Tibial nerve (tissue), 3 donors: ENCODE measurements around the gene MED14.

Experiments used
- CTCF ChIP-seq, 5 experiments: fragments of 200-600 bp in 3 of 5; fragments of 450-650 bp in 2 of 5; sonication (generic) in 3 of 5; IDR thresholded peaks; one replicate each; pipeline ENCODE4 v1.5.1; 2016 to 2019; ENCODE audit warnings: antibody characterized with exemption in 5 of 5, mild to moderate bottlenecking in 3 of 5, moderate library complexity in 2 of 5
- POLR2A ChIP-seq, 2 donors: fragments of 450-650 bp; IDR thresholded peaks; one replicate each; pipeline ENCODE4 v1.6.1; 2017; ENCODE audit warnings: antibody characterized with exemption in 2 of 2, mild to moderate bottlenecking in 2 of 2, moderate library complexity in 2 of 2

GRCh38 chrX:40660381-40660780 is 75.0 kb downstream of the MED14 start:
- TF ChIP-seq CTCF (IDR thresholded peaks at IDR 0.05) (no peak), POLR2A (IDR thresholded peaks at IDR 0.05) (no peak)
